Measurements from ENCODE around the gene ANAPC1.
"Not testable (repeated sequence)": the region's sequence is repeated elsewhere in the genome, so short reads cannot be mapped to it uniquely, and the experiment has no call there.

ANAPC1 gene

GRCh38 chr2:111777155-111777554 is 106.8 kb downstream of the ANAPC1 start:
- not testable (repeated sequence) for H2AFZ ChIP-seq (ENCODE audit: low read length); H2AK5ac ChIP-seq (ENCODE audit: low read depth, low read length); H3K27me3 ChIP-seq (ENCODE audit: control insufficient read depth in 3 of 3, insufficient read depth in 3 of 3, low read depth in 1 of 3, low read length in 3 of 3); H4K91ac ChIP-seq (ENCODE audit: low read depth, low read length, poor library complexity); H2BK5ac ChIP-seq (ENCODE audit: low read length); H2BK12ac ChIP-seq (ENCODE audit: low read length); H3K4me2 ChIP-seq (ENCODE audit: insufficient read depth, low read length, poor library complexity, severe bottlenecking); H2BK120ac ChIP-seq (ENCODE audit: low read depth, low read length); DNase-seq (ENCODE audit: low spot score); H3K9me3 ChIP-seq (replicated peaks in 1 of 2; ENCODE audit: control insufficient read depth in 2 of 2, insufficient read depth in 1 of 2, low read depth in 1 of 2, low read length in 2 of 2); H3K4ac ChIP-seq (ENCODE audit: low read length); H3K27ac ChIP-seq (replicated peaks; ENCODE audit: low read length); H2BK15ac ChIP-seq (ENCODE audit: low read length); H3K23ac ChIP-seq (ENCODE audit: low read depth, low read length, poor library complexity); H3K14ac ChIP-seq (ENCODE audit: low read length); H3K4me1 ChIP-seq (ENCODE audit: control insufficient read depth in 2 of 2, insufficient read depth in 1 of 2, low read depth in 1 of 2, low read length in 2 of 2); H3K79me1 ChIP-seq (ENCODE audit: low read depth, low read length); H3K9ac ChIP-seq (ENCODE audit: low read depth, low read length, poor library complexity); H3K4me3 ChIP-seq (ENCODE audit: low read length in 2 of 2); H4K8ac ChIP-seq (ENCODE audit: low read depth, low read length); H3K18ac ChIP-seq (ENCODE audit: low read length)
- peaks cover 0 to 16% of the 10 kb centered on the region in 2 donors for H3K36me3 ChIP-seq (replicated peaks in 1 of 2; ENCODE audit: control insufficient read depth in 2 of 2, insufficient read depth in 2 of 2, low read length in 2 of 2)
- WGBS, 2 donors (ENCODE audit: extremely low coverage in 2 of 2, insufficient read length in 2 of 2, insufficient replicate concordance in 1 of 2): no CpG with 5 or more reads among the region's 4 CpGs

DNA sequence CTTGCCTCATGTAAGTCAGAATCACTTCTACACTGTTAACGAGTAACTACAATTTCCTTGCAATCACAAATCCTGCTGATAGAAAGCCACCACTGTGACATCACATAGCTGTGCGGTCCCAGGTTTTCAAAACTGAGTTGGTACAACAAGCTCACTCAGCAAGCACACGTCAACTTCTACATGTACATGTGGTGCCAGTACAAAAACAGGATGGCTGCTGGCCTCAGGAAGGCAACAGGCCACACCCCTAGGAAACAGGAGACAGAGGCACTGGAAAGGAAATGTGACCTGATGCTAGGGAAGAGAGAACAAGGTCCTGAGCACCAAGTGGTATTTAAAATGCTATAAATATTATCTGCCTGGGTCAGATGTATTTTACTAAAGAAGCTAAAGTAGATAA is 107.7 kb downstream of the ANAPC1 start:
- not testable (repeated sequence) for H3K4me1 ChIP-seq (ENCODE audit: control insufficient read depth in 2 of 2, insufficient read depth in 1 of 2, low read depth in 1 of 2, low read length in 2 of 2); H3K27me3 ChIP-seq (ENCODE audit: control insufficient read depth in 3 of 3, insufficient read depth in 3 of 3, low read depth in 1 of 3, low read length in 3 of 3); H2BK12ac ChIP-seq (ENCODE audit: low read length); H3K14ac ChIP-seq (ENCODE audit: low read length); H3K4me3 ChIP-seq (ENCODE audit: low read length in 2 of 2); H2AK5ac ChIP-seq (ENCODE audit: low read depth, low read length); DNase-seq (ENCODE audit: low spot score); H4K91ac ChIP-seq (ENCODE audit: low read depth, low read length, poor library complexity); H3K27ac ChIP-seq (replicated peaks; ENCODE audit: low read length); H4K8ac ChIP-seq (ENCODE audit: low read depth, low read length); H3K4ac ChIP-seq (ENCODE audit: low read length); H3K9ac ChIP-seq (ENCODE audit: low read depth, low read length, poor library complexity); H3K23ac ChIP-seq (ENCODE audit: low read depth, low read length, poor library complexity); H2BK120ac ChIP-seq (ENCODE audit: low read depth, low read length); H3K79me1 ChIP-seq (ENCODE audit: low read depth, low read length); H2AFZ ChIP-seq (ENCODE audit: low read length); H3K4me2 ChIP-seq (ENCODE audit: insufficient read depth, low read length, poor library complexity, severe bottlenecking); H2BK5ac ChIP-seq (ENCODE audit: low read length); H3K9me3 ChIP-seq (replicated peaks in 1 of 2; ENCODE audit: control insufficient read depth in 2 of 2, insufficient read depth in 1 of 2, low read depth in 1 of 2, low read length in 2 of 2); H3K18ac ChIP-seq (ENCODE audit: low read length); H2BK15ac ChIP-seq (ENCODE audit: low read length)
- WGBS, 2 donors (ENCODE audit: extremely low coverage in 2 of 2, insufficient read length in 2 of 2, insufficient replicate concordance in 1 of 2): no CpG with 5 or more reads among the region's 3 CpGs
- H3K36me3 ChIP-seq (replicated peaks in 1 of 2; ENCODE audit: control insufficient read depth in 2 of 2, insufficient read depth in 2 of 2, low read length in 2 of 2): peaks cover 0 to 10% of the 10 kb centered on the region in 2 donors

DNA sequence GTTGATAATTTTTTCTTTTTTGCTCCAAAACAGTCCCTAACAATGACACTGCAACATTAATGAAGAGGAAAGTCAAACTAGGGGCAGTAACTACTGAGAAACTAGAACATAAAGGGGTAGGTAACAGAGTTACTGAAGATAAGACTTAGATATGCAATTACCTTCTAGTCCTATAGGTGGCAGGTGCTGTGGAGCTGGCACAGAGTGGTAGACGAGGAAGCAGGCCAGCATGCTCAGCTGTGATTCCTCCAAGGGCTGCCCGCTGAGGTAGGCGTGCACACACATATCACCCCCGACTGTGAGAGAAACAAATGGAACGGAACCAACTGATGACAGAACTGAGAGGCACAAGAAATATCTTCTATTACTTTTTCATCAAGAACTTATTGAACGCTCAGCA is 111.8 kb downstream of the ANAPC1 start:
- H2BK5ac ChIP-seq (ENCODE audit: low read length); H3K4me1 ChIP-seq (ENCODE audit: control insufficient read depth in 2 of 2, insufficient read depth in 1 of 2, low read depth in 1 of 2, low read length in 2 of 2); H2BK12ac ChIP-seq (ENCODE audit: low read length); H3K4ac ChIP-seq (ENCODE audit: low read length); H4K91ac ChIP-seq (ENCODE audit: low read depth, low read length, poor library complexity); H3K79me1 ChIP-seq (ENCODE audit: low read depth, low read length); H2BK15ac ChIP-seq (ENCODE audit: low read length); H2AK5ac ChIP-seq (ENCODE audit: low read depth, low read length); H2BK120ac ChIP-seq (ENCODE audit: low read depth, low read length); H3K18ac ChIP-seq (ENCODE audit: low read length); H3K4me2 ChIP-seq (ENCODE audit: insufficient read depth, low read length, poor library complexity, severe bottlenecking); DNase-seq (ENCODE audit: low spot score); H3K9ac ChIP-seq (ENCODE audit: low read depth, low read length, poor library complexity); H2AFZ ChIP-seq (ENCODE audit: low read length); H3K27ac ChIP-seq (replicated peaks; ENCODE audit: low read length); H3K14ac ChIP-seq (ENCODE audit: low read length); H4K8ac ChIP-seq (ENCODE audit: low read depth, low read length); H3K27me3 ChIP-seq (ENCODE audit: control insufficient read depth in 3 of 3, insufficient read depth in 3 of 3, low read depth in 1 of 3, low read length in 3 of 3); H3K23ac ChIP-seq (ENCODE audit: low read depth, low read length, poor library complexity); H3K4me3 ChIP-seq (ENCODE audit: low read length in 2 of 2); H3K9me3 ChIP-seq (replicated peaks in 1 of 2; ENCODE audit: control insufficient read depth in 2 of 2, insufficient read depth in 1 of 2, low read depth in 1 of 2, low read length in 2 of 2): not testable (repeated sequence)
- peaks cover 0 to 12% of the 10 kb centered on the region in 2 donors for H3K36me3 ChIP-seq (replicated peaks in 1 of 2; ENCODE audit: control insufficient read depth in 2 of 2, insufficient read depth in 2 of 2, low read length in 2 of 2)
- no CpG with 5 or more reads among the region's 6 CpGs for WGBS, 2 donors (ENCODE audit: extremely low coverage in 2 of 2, insufficient read length in 2 of 2, insufficient replicate concordance in 1 of 2)

- not testable (repeated sequence) for H3K27ac ChIP-seq (replicated peaks; ENCODE audit: low read length); H4K91ac ChIP-seq (ENCODE audit: low read depth, low read length, poor library complexity); H2AK5ac ChIP-seq (ENCODE audit: low read depth, low read length); H3K27me3 ChIP-seq (ENCODE audit: control insufficient read depth in 3 of 3, insufficient read depth in 3 of 3, low read depth in 1 of 3, low read length in 3 of 3); H3K4ac ChIP-seq (ENCODE audit: low read length); H3K14ac ChIP-seq (ENCODE audit: low read length); H2AFZ ChIP-seq (ENCODE audit: low read length); H2BK12ac ChIP-seq (ENCODE audit: low read length); H3K9me3 ChIP-seq (replicated peaks in 1 of 2; ENCODE audit: control insufficient read depth in 2 of 2, insufficient read depth in 1 of 2, low read depth in 1 of 2, low read length in 2 of 2); H3K18ac ChIP-seq (ENCODE audit: low read length); H2BK120ac ChIP-seq (ENCODE audit: low read depth, low read length); DNase-seq (ENCODE audit: low spot score); H2BK5ac ChIP-seq (ENCODE audit: low read length); H3K4me3 ChIP-seq (ENCODE audit: low read length in 2 of 2); H3K9ac ChIP-seq (ENCODE audit: low read depth, low read length, poor library complexity); H3K4me1 ChIP-seq (ENCODE audit: control insufficient read depth in 2 of 2, insufficient read depth in 1 of 2, low read depth in 1 of 2, low read length in 2 of 2); H4K8ac ChIP-seq (ENCODE audit: low read depth, low read length); H3K23ac ChIP-seq (ENCODE audit: low read depth, low read length, poor library complexity); H3K4me2 ChIP-seq (ENCODE audit: insufficient read depth, low read length, poor library complexity, severe bottlenecking); H3K79me1 ChIP-seq (ENCODE audit: low read depth, low read length); H2BK15ac ChIP-seq (ENCODE audit: low read length)
- peaks cover 0 to 11% of the 10 kb centered on the region in 2 donors for H3K36me3 ChIP-seq (replicated peaks in 1 of 2; ENCODE audit: control insufficient read depth in 2 of 2, insufficient read depth in 2 of 2, low read length in 2 of 2)
- no CpG with 5 or more reads among the region's 3 CpGs for WGBS, 2 donors (ENCODE audit: extremely low coverage in 2 of 2, insufficient read length in 2 of 2, insufficient replicate concordance in 1 of 2)
Measured at GRCh38 chr2:111770916-111771658, 112.9 kb downstream of the ANAPC1 start.

Data from neuronal stem cell (in vitro differentiated cells).